MM.1S (cell line): ENCODE results near the gene SLC18A3.

ENCODE experiments used
- DNase-seq: peaks from one replicate; pipeline ENCODE4 v3.0.0-alpha.2; 2015
- H2AFZ ChIP-seq: fragments of 300-600 bp; sonication (generic); 2 replicates; pipeline ENCODE4 v1.6.0; 2016; ENCODE audit warnings: antibody characterized with exemption, low read length
- H3F3A ChIP-seq: fragments of 300-600 bp; sonication (generic); 2 replicates; pipeline ENCODE4 v1.6.1; 2016; ENCODE audit warnings: mild to moderate bottlenecking, antibody characterized with exemption, low read length, moderate library complexity, mixed read lengths; ENCODE audit not compliant: insufficient read depth
- H3K27ac ChIP-seq: fragments of 300-600 bp; sonication (generic); 2 replicates; pipeline ENCODE4 v1.5.1; 2016; ENCODE audit warnings: mild to moderate bottlenecking, low read length
- H3K27me3 ChIP-seq: fragments of 300-600 bp; sonication (generic); replicated peaks from 2 replicates; pipeline ENCODE4 v1.6.0; 2016; ENCODE audit warnings: low read length; ENCODE audit not compliant: insufficient read depth
- H3K36me3 ChIP-seq: fragments of 300-600 bp; sonication (generic); replicated peaks from 2 replicates; pipeline ENCODE4 v1.6.1; 2016; ENCODE audit warnings: mild to moderate bottlenecking, low read length, mixed read lengths; ENCODE audit not compliant: insufficient read depth
- H3K4me1 ChIP-seq: fragments of 300-600 bp; sonication (generic); 2 replicates; pipeline ENCODE4 v1.6.1; 2016; ENCODE audit warnings: low read length, mixed read lengths
- H3K4me2 ChIP-seq: fragments of 300-600 bp; sonication (generic); 2 replicates; pipeline ENCODE4 v1.6.0; 2016; ENCODE audit warnings: low read depth, low read length
- H3K4me3 ChIP-seq: fragments of 300-600 bp; sonication (generic); 2 replicates; pipeline ENCODE4 v1.5.1; 2016; ENCODE audit warnings: low read length, mixed read lengths
- H3K79me2 ChIP-seq: fragments of 300-600 bp; sonication (generic); 2 replicates; pipeline ENCODE4 v1.6.1; 2016; ENCODE audit warnings: mixed run types, low read length, mixed read lengths
- H3K9ac ChIP-seq: fragments of 300-600 bp; sonication (generic); 2 replicates; pipeline ENCODE4 v1.6.1; 2016; ENCODE audit warnings: low read length, mixed read lengths
- H3K9me2 ChIP-seq: fragments of 300-600 bp; sonication (generic); replicated peaks from 2 replicates; pipeline ENCODE4 v1.6.1; 2016; ENCODE audit warnings: mild to moderate bottlenecking, low read length, mixed read lengths; ENCODE audit not compliant: insufficient read depth
- H3K9me3 ChIP-seq: fragments of 300-600 bp; sonication (generic); replicated peaks from 2 replicates; pipeline ENCODE4 v1.6.1; 2016; ENCODE audit warnings: mild to moderate bottlenecking, low read length, mixed read lengths; ENCODE audit not compliant: insufficient read depth
- H4K20me1 ChIP-seq: fragments of 300-600 bp; sonication (generic); 2 replicates; pipeline ENCODE4 v1.6.1; 2016; ENCODE audit warnings: mild to moderate bottlenecking, low read length, moderate library complexity, mixed read lengths; ENCODE audit not compliant: insufficient read depth
- CTCF ChIP-seq: fragments of 300-600 bp; sonication (generic); IDR thresholded peaks from 2 replicates; pipeline ENCODE4 v1.5.1; 2016; ENCODE audit warnings: antibody characterized with exemption, low read length, mixed read lengths
- EZH2 ChIP-seq: fragments of 300-600 bp; sonication (generic); optimal IDR thresholded peaks from 2 replicates; pipeline ENCODE3; 2017; ENCODE audit warnings: low read depth, mild to moderate bottlenecking, antibody characterized with exemption, low read length, mixed read lengths
- EZH2phosphoT487 ChIP-seq: fragments of 300-600 bp; sonication (generic); IDR thresholded peaks from 2 replicates; pipeline ENCODE4 v1.6.1; 2018; ENCODE audit warnings: antibody characterized with exemption, low read length

The SLC18A3 gene

GRCh38 chr10:49569031-49569631 is 41.0 kb upstream of the SLC18A3 start:
- Histone ChIP-seq H3K9me2 (no peaks in the 10 kb centered on the region), H3K4me3 (no peak overlapping the region), H3K27ac (no peak overlapping the region), H3K36me3 (no peaks in the 10 kb centered on the region), H3K4me2 (no peak overlapping the region), H3K27me3 (no peaks in the 10 kb centered on the region), H4K20me1 (no peaks in the 10 kb centered on the region), H2AFZ (no peak overlapping the region), H3K9me3 (no peaks in the 10 kb centered on the region), H3F3A (no peaks in the 10 kb centered on the region), H3K4me1 (no peaks in the 10 kb centered on the region), H3K79me2 (no peaks in the 10 kb centered on the region), H3K9ac (no peak overlapping the region)
- no peak for DNase-seq
- no peak for TF ChIP-seq CTCF
- TF ChIP-seq EZH2phosphoT487: no peak
- no peak for TF ChIP-seq EZH2

- no peak overlapping the region for H3K4me2 ChIP-seq
- H3K36me3 ChIP-seq: no peaks in the 10 kb centered on the region
- no peaks in the 10 kb centered on the region for H3K79me2 ChIP-seq
- no peak for DNase-seq
- no peak overlapping the region for H3K27ac ChIP-seq
- H3K27me3 ChIP-seq: no peaks in the 10 kb centered on the region
- no peak overlapping the region for H3K4me3 ChIP-seq
- no peak overlapping the region for H3K9ac ChIP-seq
- H3K9me3 ChIP-seq: no peaks in the 10 kb centered on the region
- H2AFZ ChIP-seq: no peak overlapping the region
- H3K9me2 ChIP-seq: no peaks in the 10 kb centered on the region
- no peaks in the 10 kb centered on the region for H3K4me1 ChIP-seq
- no peak for TF ChIP-seq CTCF
- TF ChIP-seq EZH2phosphoT487: no peak
- no peak for TF ChIP-seq EZH2
- H3F3A ChIP-seq: no peaks in the 10 kb centered on the region
- H4K20me1 ChIP-seq: no peaks in the 10 kb centered on the region
Measured at GRCh38 chr10:49571388-49571787, 38.7 kb upstream of the SLC18A3 start.

- Histone ChIP-seq H3K27me3 (no peaks in the 10 kb centered on the region), H3K27ac (no peak overlapping the region), H3K79me2 (no peaks in the 10 kb centered on the region), H3K4me2 (peak overlapping the region; percentile 32; the same call in 1 of the 2 replicates), H3K9me2 (no peaks in the 10 kb centered on the region), H3K36me3 (no peaks in the 10 kb centered on the region), H2AFZ (peak overlapping the region; percentile 26; the same call in 1 of the 2 replicates), H3K4me1 (no peaks in the 10 kb centered on the region), H3K4me3 (no peak overlapping the region), H3K9me3 (no peaks in the 10 kb centered on the region), H3F3A (no peaks in the 10 kb centered on the region), H4K20me1 (no peaks in the 10 kb centered on the region), H3K9ac (no peak overlapping the region)
- TF ChIP-seq EZH2 (no peak), CTCF (no peak), EZH2phosphoT487 (no peak)
- DNase-seq: no peak
Measured at GRCh38 chr10:49572594-49573114, 37.5 kb upstream of the SLC18A3 start.
